ENCODE results near the gene EWSR1.
"Not testable (repeated sequence)": the region's sequence is repeated elsewhere in the genome, so short reads cannot be mapped to it uniquely, and the experiment has no call there.

DNA sequence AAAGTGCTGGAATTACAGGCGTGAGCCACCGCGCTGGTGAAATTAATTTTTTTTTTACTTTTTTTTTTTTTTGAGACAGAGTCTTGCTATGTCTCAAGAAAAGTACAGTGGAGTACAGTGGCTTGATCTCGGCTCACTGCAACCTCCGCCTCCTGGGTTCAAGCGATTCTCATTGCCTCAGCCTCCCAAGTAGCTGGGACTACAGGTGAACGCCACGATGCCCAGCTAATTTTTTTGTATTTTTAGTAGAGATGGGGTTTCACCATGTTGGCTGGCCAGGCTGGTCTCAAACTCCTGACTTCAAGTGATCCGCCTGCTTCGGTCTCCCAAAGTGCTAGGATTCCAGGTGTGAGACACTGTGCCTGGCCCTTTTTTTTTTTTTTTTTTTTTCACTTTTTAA is 20.2 kb upstream of the EWSR1 start:
- TF ChIP-seq, protein P1, sequence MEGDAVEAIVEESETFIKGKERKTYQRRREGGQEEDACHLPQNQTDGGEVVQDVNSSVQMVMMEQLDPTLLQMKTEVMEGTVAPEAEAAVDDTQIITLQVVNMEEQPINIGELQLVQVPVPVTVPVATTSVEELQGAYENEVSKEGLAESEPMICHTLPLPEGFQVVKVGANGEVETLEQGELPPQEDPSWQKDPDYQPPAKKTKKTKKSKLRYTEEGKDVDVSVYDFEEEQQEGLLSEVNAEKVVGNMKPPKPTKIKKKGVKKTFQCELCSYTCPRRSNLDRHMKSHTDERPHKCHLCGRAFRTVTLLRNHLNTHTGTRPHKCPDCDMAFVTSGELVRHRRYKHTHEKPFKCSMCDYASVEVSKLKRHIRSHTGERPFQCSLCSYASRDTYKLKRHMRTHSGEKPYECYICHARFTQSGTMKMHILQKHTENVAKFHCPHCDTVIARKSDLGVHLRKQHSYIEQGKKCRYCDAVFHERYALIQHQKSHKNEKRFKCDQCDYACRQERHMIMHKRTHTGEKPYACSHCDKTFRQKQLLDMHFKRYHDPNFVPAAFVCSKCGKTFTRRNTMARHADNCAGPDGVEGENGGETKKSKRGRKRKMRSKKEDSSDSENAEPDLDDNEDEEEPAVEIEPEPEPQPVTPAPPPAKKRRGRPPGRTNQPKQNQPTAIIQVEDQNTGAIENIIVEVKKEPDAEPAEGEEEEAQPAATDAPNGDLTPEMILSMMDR (IDR thresholded peaks at IDR 0.05; ENCODE audit: extremely low read depth in 1 of 2, insufficient read depth in 1 of 2, low read depth in 1 of 2, low read length in 2 of 2): not testable (repeated sequence)
- TF ChIP-seq POLR2AphosphoS5 (IDR thresholded peaks at IDR 0.05; ENCODE audit: insufficient read depth, low read depth, low read length): not testable (repeated sequence)

All from endothelial cell of umbilical vein (primary cell).